H1 (cell line): ENCODE data around the gene SNX2. TPM values are rescaled to one million over a fixed set of nuclear protein-coding genes. Genes with fewer than 3 reads are reported as not detected.

Source experiments
- CTCF ChIA-PET: fragments of 300-600 bp; sonication (Branson Sonifier 250); formaldehyde crosslinking; loops from one replicate; lab custom pipeline; 2021; ENCODE audit not compliant: partially characterized antibody; lab: Charles Lee
- POLR2A ChIA-PET: fragments of 300-600 bp; sonication (Branson Sonifier 250); formaldehyde crosslinking; loops from one replicate; lab custom pipeline; 2021; ENCODE audit warnings: inconsistent platforms; ENCODE audit not compliant: partially characterized antibody; lab: Charles Lee
- DNase-seq, 2 experiments: peaks; one replicate each; pipeline versions ENCODE4 v3.0.0 to v3.0.0-alpha.2; 2010 to 2022; ENCODE audit warnings: low spot score in 2 of 2, low read depth in 1 of 2, mixed read lengths in 1 of 2
- FAIRE-seq: peaks from 2 replicates; lab custom pipeline; 2011; peaks lifted over from hg19 to GRCh38; lab: Jason Lieb, UNC
- H2AFZ ChIP-seq: 2 replicates; pipeline ENCODE4 v1.8.1; 2012; ENCODE audit warnings: low read length, inconsistent platforms
- H2AK5ac ChIP-seq: 2 replicates; pipeline ENCODE4 v1.6.1; 2013; ENCODE audit warnings: low read depth, low read length
- H2BK120ac ChIP-seq: replicated peaks from 2 replicates; pipeline ENCODE3; 2013; ENCODE audit warnings: low read depth, low read length, inconsistent platforms
- H2BK12ac ChIP-seq: 2 replicates; pipeline ENCODE4 v1.6.1; 2013; ENCODE audit warnings: low read depth, low read length
- H2BK15ac ChIP-seq: 2 replicates; pipeline ENCODE4 v1.6.1; 2013; ENCODE audit warnings: low read length
- H2BK20ac ChIP-seq: 2 replicates; pipeline ENCODE4 v1.6.1; 2013; ENCODE audit warnings: low read length
- H2BK5ac ChIP-seq: 2 replicates; pipeline ENCODE4 v1.6.1; 2013; ENCODE audit warnings: low read depth, low read length
- H3K14ac ChIP-seq: 2 replicates; pipeline ENCODE4 v1.6.1; 2013; ENCODE audit warnings: inconsistent platforms; ENCODE audit not compliant: insufficient read length
- H3K18ac ChIP-seq: 2 replicates; pipeline ENCODE4 v1.6.1; 2013; ENCODE audit warnings: low read length; ENCODE audit errors: extremely low read depth
- H3K23ac ChIP-seq: 2 replicates; pipeline ENCODE4 v1.6.1; 2013; ENCODE audit warnings: inconsistent platforms; ENCODE audit not compliant: insufficient read length
- H3K23me2 ChIP-seq: 2 replicates; pipeline ENCODE4 v1.6.1; 2013; ENCODE audit warnings: low read depth, low read length
- H3K27ac ChIP-seq: 2 replicates; pipeline ENCODE4 v1.6.1; 2011; ENCODE audit warnings: low read depth, low read length, inconsistent platforms
- H3K27me3 ChIP-seq, 4 experiments: replicated peaks in 1 of 4; 1 replicate in 1 of 4; 2 replicates in 3 of 4; pipeline versions ENCODE4 v1.6.1 to v1.8.1; 2011 to 2013; ENCODE audit warnings: low read length in 3 of 4, mild to moderate bottlenecking in 3 of 4, inconsistent platforms in 2 of 4, mixed read lengths in 2 of 4, moderate library complexity in 1 of 4; ENCODE audit not compliant: control insufficient read depth in 3 of 4, insufficient read depth in 3 of 4; ENCODE audit errors: extremely low read depth in 1 of 4
- H3K36me3 ChIP-seq, 4 experiments: 2 replicates each; pipeline versions ENCODE4 v1.6.1 to v1.8.1; 2011 to 2013; ENCODE audit warnings: mild to moderate bottlenecking in 4 of 4, low read length in 3 of 4, moderate library complexity in 2 of 4, control low read depth in 1 of 4, inconsistent platforms in 1 of 4; ENCODE audit not compliant: insufficient read depth in 4 of 4, control insufficient read depth in 2 of 4
- H3K4ac ChIP-seq: replicated peaks from 2 replicates; pipeline ENCODE3; 2013; ENCODE audit warnings: low read length, low read depth, mixed read lengths, inconsistent platforms; ENCODE audit not compliant: insufficient read length
- H3K4me1 ChIP-seq, 4 experiments: replicated peaks in 1 of 4; 1 replicate in 1 of 4; 2 replicates in 3 of 4; pipeline versions ENCODE4 v1.6.1 to v1.8.1; 2011 to 2013; ENCODE audit warnings: low read length in 3 of 4, inconsistent platforms in 2 of 4, mixed read lengths in 1 of 4; ENCODE audit not compliant: insufficient read depth in 4 of 4, control insufficient read depth in 3 of 4
- H3K4me2 ChIP-seq, 2 experiments: 2 replicates each; pipeline versions ENCODE4 v1.6.1 to v1.8.1; 2011 to 2013; ENCODE audit warnings: low read depth in 2 of 2, low read length in 2 of 2, control low read depth in 1 of 2, inconsistent platforms in 1 of 2, mild to moderate bottlenecking in 1 of 2; ENCODE audit not compliant: insufficient read depth in 1 of 2
- H3K4me3 ChIP-seq, 4 experiments: fragments of 200-600, 300-600 bp in 1 of 4; sonication (generic), shearing (Covaris generic), sonication (Bioruptor Twin) in 1 of 4; 2 replicates each; pipeline versions ENCODE4 v1.5.1 to v1.8.1; 2011 to 2016; ENCODE audit warnings: low read length in 4 of 4, low read depth in 3 of 4, control low read depth in 2 of 4, inconsistent platforms in 2 of 4, mild to moderate bottlenecking in 2 of 4, mixed read lengths in 1 of 4, moderate library complexity in 1 of 4; ENCODE audit not compliant: insufficient read depth in 2 of 4; ENCODE audit errors: extremely low read depth in 1 of 4
- H3K56ac ChIP-seq: replicated peaks from 2 replicates; pipeline ENCODE3; 2013; ENCODE audit warnings: low read depth, mild to moderate bottlenecking, mixed read lengths, low read length, inconsistent platforms; ENCODE audit not compliant: insufficient read length
- H3K79me1 ChIP-seq: 2 replicates; pipeline ENCODE4 v1.6.1; 2013; ENCODE audit warnings: low read depth, low read length, control low read depth
- H3K79me2 ChIP-seq, 2 experiments: 2 replicates each; pipeline versions ENCODE4 v1.6.1 to v1.8.1; 2012 to 2013; ENCODE audit warnings: low read length in 2 of 2, mild to moderate bottlenecking in 2 of 2, inconsistent platforms in 1 of 2; ENCODE audit not compliant: insufficient read depth in 2 of 2, control insufficient read depth in 1 of 2
- H3K9ac ChIP-seq, 4 experiments: replicated peaks in 1 of 4; 1 replicate in 1 of 4; 2 replicates in 3 of 4; pipeline versions ENCODE4 v1.6.1 to v1.8.1; 2011 to 2013; ENCODE audit warnings: low read depth in 3 of 4, low read length in 3 of 4, control low read depth in 2 of 4, mild to moderate bottlenecking in 2 of 4, moderate library complexity in 2 of 4, inconsistent platforms in 1 of 4; ENCODE audit errors: extremely low read depth in 1 of 4
- H3K9me3 ChIP-seq, 2 experiments: 2 replicates each; pipeline versions ENCODE4 v1.6.1 to v1.8.1; 2012 to 2013; ENCODE audit warnings: mild to moderate bottlenecking in 2 of 2, moderate library complexity in 2 of 2, control low read depth in 1 of 2, inconsistent platforms in 1 of 2, low read depth in 1 of 2, low read length in 1 of 2, mixed read lengths in 1 of 2; ENCODE audit not compliant: insufficient read depth in 2 of 2
- H4K20me1 ChIP-seq, 2 experiments: replicated peaks in 1 of 2; 2 replicates each; pipeline versions ENCODE3 to v1.8.1; 2011 to 2013; ENCODE audit warnings: inconsistent platforms in 2 of 2, low read length in 2 of 2, mild to moderate bottlenecking in 1 of 2; ENCODE audit not compliant: insufficient read depth in 2 of 2, control insufficient read depth in 1 of 2
- H4K5ac ChIP-seq: 2 replicates; pipeline ENCODE4 v1.6.1; 2013; ENCODE audit warnings: low read length, low read depth, mixed read lengths, inconsistent platforms; ENCODE audit not compliant: insufficient read length
- H4K8ac ChIP-seq: 2 replicates; pipeline ENCODE4 v1.8.0; 2013; ENCODE audit warnings: mild to moderate bottlenecking, moderate library complexity, low read length, inconsistent platforms; ENCODE audit not compliant: insufficient read depth; ENCODE audit errors: extremely low read depth
- H4K91ac ChIP-seq: replicated peaks from 2 replicates; pipeline ENCODE3; 2013; ENCODE audit warnings: low read length, mixed read lengths, inconsistent platforms; ENCODE audit not compliant: insufficient read length
- ASH2L ChIP-seq: fragments of 200-600, 300-600 bp; sonication (generic); IDR thresholded peaks from one replicate; pipeline ENCODE4 v1.7.1; 2017; ENCODE audit warnings: low read length
- HDAC2 ChIP-seq, 2 experiments: fragments of 300-600 bp in 1 of 2; sonication (generic) in 1 of 2; IDR thresholded peaks; 2 replicates each; pipeline ENCODE4 v1.6.1; 2011 to 2012; ENCODE audit warnings: low read depth in 2 of 2, low read length in 2 of 2, mild to moderate bottlenecking in 2 of 2, moderate library complexity in 2 of 2, borderline replicate concordance in 1 of 2, inconsistent platforms in 1 of 2
- POLR2A ChIP-seq, 2 experiments: IDR thresholded peaks; 1 replicate in 1 of 2; 2 replicates in 1 of 2; pipeline ENCODE4 v1.6.1; 2011; ENCODE audit warnings: low read depth in 2 of 2, low read length in 2 of 2, mild to moderate bottlenecking in 2 of 2; ENCODE audit errors: control extremely low read depth in 1 of 2
- USF2 ChIP-seq: IDR thresholded peaks from 2 replicates; pipeline ENCODE4 v1.6.1; 2011; ENCODE audit warnings: low read length, improper control_type of control experiment
- WGBS, 2 experiments: shearing (Covaris generic) in 1 of 2; methylation state at CpG; one replicate each; pipeline versions ENCODE4 v1.1.6 to v1.1.7; 2013 to 2015; ENCODE audit warnings: low lambda C conversion rate in 2 of 2, mixed read lengths in 2 of 2, inconsistent platforms in 1 of 2, low coverage in 1 of 2, missing lambda C conversion rate in 1 of 2; ENCODE audit not compliant: insufficient replicate concordance in 2 of 2, insufficient coverage in 1 of 2, insufficient read length in 1 of 2; ENCODE audit errors: extremely low coverage in 1 of 2, missing lambda C conversion rate in 1 of 2; 5-methylcytosine and 5-hydroxymethylcytosine counted together
- polyA plus RNA-seq, 7 experiments: library from polyadenylated mRNA; depleted of rRNA in 3 of 7; stranded (reverse) in 5 of 7; unstranded in 2 of 7; fragments of >200 nt in 5 of 7; fragments of 200-250 nt in 2 of 7; gene quantifications; 1 replicate in 5 of 7; 2 replicates in 1 of 7; 4 replicates in 1 of 7; pipeline versions ENCODE4 v1.2.1 to v1.2.3, GENCODE V29; 2011 to 2013; ENCODE audit warnings: missing spikeins in 2 of 7, mixed read lengths in 2 of 7
- total RNA-seq: library from RNA; stranded (reverse); fragmentation: NEBNext Ultra II Directional; extraction: Animal tissue kit (Norgen Biotek cat#: 25700); gene quantifications from 2 replicates; pipeline ENCODE4 v1.2.1, GENCODE V29; 2021

The SNX2 gene
- total and polyA plus RNA-seq, 2 of the 8 experiments (the other 6 are each of a cell fraction or from before 2014, with no cell fraction given), result 51.0 to 61.2 TPM

GRCh38 chr5:122774519-122774860, 390 bp upstream of the SNX2 start:
- CTCF ChIA-PET, result interaction anchor here (1.1 to 1.9 kb wide), 3 partner anchors 12 to 70 kb away, joined by 3 to 6 read pairs (median 4); no protein-coding TSS in a partner anchor
- WGBS, 2 experiments, result 37% methylated on average over 8 of the region's 8 CpGs; no CpG with 5 or more reads in 1 of the 2 experiments
- DNase-seq, result no peak
- Histone ChIP-seq H4K20me1 (no peaks in the 10 kb centered on the region), H2BK5ac (no peak overlapping the region), H2BK120ac (no peak overlapping the region), H3K56ac (no peak overlapping the region), H3K79me2 (peaks cover 4 to 42% of the 10 kb centered on the region in 2 experiments; a peak in 3 of 4 replicates), H3K79me1 (no peaks in the 10 kb centered on the region; the same call in 1 of the 2 replicates), H3K4me3 (peak overlapping the region; percentile 33 to 100 (median 54); a peak in 6 of 8 replicates), H3K4ac (no peak overlapping the region)
- TF ChIP-seq HDAC2 (IDR thresholded peaks at IDR 0.05; ENCODE audit: borderline replicate concordance in 1 of 2, low read depth in 2 of 2, low read length in 2 of 2) (no peak), USF2 (no peak), ASH2L (no peak), POLR2A (IDR thresholded peaks at IDR 0.05; ENCODE audit: control extremely low read depth in 1 of 2, low read depth in 2 of 2, low read length in 2 of 2) (no peak)
- TF ChIP-seq, all 59 proteins: peak for 0
- Histone ChIP-seq H2BK15ac (no peak overlapping the region), H3K23me2 (peaks cover 3% of the 10 kb centered on the region), H2BK12ac (no peak overlapping the region), H4K91ac (no peak overlapping the region), H4K8ac (no peak overlapping the region), H4K5ac (no peak overlapping the region), H3K9ac (peak overlapping the region in 2 of 4 experiments; percentile 26 to 43; a peak in 2 of 7 replicates), H2AK5ac (no peak overlapping the region), H3K18ac (peak overlapping the region; percentile 34; the same call in 1 of the 2 replicates), H3K4me1 (peaks cover 0 to 2% (median 0%) of the 10 kb centered on the region in 4 experiments; a peak in 1 of 7 replicates), H2AFZ (peak overlapping the region; percentile 99), H3K36me3 (no peaks in the 10 kb centered on the region), H3K23ac (no peak overlapping the region), H3K14ac (no peak overlapping the region), H3K27me3 (no peaks in the 10 kb centered on the region), H3K27ac (no peak overlapping the region), H3K9me3 (no peaks in the 10 kb centered on the region), H2BK20ac (no peak overlapping the region), H3K4me2 (peak overlapping the region; percentile 75 to 79)
- POLR2A ChIA-PET, result interaction anchor here (1.2 to 2.1 kb wide), 3 partner anchors 12 to 323 kb away, joined by 3 to 10 read pairs (median 3); no protein-coding TSS in a partner anchor
- FAIRE-seq, result no peak
